Smooth muscle cell of the brain vasculature (primary cell): ENCODE results near the gene CDK16.

Source experiments
- DNase-seq: peaks from one replicate; pipeline ENCODE4 v3.0.0-alpha.2; 2012; ENCODE audit warnings: low read depth, low spot score

The CDK16 gene

DNA sequence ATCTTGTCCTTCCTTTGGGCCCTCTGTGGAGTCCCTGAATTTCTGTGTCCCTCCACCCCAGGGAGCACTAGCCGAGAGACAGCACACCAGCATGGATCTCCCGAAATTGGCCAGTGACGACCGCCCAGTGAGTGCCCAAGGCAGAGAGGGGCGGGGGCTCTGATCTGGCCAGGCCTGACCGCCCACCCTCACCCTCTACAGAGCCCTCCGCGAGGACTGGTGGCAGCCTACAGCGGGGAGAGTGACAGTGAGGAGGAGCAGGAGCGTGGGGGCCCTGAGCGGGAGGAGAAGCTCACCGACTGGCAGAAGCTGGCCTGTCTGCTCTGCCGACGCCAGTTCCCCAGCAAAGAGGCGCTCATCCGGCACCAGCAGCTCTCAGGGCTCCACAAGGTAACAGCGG lies 33.2 kb upstream of the CDK16 start:
- no peak for DNase-seq

DNA sequence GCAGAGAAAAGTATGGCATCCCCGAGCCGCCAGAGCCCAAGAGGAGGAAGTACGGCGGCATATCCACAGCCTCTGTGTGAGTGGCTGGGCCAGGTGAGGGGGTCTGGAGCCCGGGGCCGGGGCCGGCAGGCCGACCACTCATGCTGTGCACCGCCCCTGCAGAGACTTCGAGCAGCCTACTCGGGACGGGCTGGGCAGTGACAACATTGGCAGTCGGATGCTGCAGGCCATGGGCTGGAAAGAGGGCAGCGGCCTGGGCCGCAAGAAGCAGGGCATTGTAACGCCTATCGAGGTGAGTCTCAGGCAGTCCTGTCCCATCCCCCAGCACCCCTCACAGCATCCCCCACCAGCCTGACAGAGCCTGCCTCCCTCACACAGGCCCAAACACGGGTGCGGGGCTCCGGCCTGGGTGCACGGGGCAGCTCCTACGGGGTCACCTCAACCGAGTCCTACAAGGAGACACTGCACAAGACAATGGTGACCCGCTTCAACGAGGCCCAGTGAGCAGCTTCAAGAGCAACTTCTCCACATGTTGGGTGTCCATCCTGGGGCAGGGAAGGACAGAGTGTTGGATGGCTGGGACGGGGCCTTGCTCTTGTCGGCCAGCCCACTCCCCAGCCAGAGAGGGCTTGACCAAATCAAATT lies 32.3 kb upstream of the CDK16 start:
- no peak for DNase-seq

DNA sequence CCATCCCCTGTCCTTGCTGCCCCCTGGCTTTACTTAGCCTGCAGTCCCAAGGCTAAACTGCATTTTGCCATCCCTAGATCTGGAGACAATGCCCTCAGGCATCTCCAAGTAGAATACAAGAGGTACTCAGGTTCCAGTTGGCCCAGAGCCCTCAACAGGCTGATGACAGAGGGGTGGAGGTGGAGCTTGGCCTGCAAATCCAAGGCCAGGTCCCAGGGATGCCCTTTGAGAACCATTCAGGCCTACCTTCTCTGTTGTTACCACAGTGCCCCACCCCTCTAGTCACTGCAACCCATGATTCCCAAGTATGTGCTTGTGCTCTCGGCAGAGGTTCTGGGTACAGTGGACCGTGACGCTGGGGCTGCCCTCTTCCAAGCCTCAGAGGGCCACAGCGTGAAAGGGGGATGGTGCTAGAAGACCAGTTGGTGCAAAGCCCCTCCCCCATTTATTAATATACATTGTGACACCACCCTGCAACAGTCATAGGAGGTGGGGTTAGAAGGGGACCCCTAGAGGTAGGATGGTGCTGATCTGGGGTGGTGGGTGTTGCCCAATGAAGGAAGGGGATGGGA lies 31.3 kb upstream of the CDK16 start:
- DNase-seq = no peak

DNA sequence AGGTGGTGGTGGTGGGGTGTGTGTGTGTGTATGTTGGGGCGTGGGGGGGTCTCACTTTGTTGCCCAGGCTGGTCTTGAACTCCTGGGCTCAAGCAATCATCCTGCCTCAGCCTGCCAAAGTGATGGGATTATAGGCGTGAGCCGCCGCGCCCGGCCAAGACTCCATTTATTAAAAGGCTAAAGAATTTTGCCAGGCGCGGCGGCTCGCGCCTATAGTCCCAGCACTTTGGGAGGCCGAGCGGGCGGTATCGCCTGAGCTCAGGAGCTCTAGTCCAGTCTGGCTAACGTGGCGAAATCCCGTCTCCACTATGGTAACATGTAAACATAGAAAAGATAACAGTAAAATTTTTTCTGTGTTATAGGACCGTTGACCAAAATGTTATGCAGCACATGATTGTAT lies 28.6 kb upstream of the CDK16 start:
- no peak for DNase-seq

DNA sequence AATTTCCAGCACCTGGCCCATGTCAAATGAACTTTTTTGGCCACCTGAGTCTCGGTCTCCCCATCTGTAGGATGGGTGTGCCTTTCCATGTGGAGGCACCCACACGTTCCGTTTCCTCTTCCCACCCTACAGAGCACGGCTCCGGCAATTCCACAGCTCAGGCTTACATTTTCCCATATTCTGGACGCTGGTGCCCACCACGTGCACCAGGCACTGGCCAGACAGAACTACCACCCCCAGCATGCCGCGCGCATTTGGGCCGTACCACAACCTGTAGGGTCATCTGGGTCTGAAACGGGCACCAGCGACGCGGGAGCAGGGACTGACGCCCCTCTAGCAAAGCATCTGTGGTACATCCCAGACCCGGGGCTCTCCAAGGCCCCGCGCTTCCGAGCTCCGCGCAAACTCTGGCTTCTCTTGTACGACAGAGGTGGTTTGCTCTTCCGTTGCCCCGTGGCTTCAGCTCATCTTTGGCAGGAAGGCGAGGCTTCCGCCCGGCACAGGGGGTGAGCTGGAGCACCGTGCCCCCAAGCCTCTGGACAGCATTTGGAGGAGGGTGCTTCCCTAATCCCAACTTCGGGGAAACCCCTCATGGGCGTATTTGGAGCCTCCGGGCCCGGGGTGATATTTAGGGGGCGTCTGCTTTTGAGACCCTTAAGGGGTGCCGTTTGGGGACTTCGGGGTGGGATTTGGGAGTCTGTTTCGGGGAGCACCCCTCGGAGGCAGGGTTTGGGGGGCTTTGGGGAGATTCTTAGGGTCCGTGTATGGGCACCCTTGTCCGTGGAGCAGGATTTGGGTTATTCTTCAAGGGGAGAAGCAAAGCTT lies 27.8 kb upstream of the CDK16 start:
- DNase-seq = peak; percentile 68

DNA sequence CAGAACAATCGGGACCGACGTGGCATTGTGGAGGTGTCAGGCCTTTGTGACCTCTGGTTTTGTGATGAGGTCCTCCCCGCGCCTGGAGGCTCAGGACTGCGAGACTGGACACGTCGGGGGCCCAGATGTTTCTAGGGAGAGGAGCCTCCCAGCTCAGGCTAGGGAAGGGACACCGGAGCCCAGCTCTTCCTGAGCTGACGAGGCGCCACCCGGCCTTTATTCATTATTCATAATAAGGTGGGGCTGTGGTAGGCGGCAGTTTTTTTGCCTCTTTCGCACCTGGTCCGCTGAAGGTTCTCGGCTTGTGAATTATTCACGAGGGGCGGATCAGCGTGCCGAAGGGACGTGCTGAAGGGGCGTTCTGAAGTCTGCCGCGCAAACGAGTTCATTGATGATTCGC lies 27.1 kb upstream of the CDK16 start:
- DNase-seq = no peak

DNA sequence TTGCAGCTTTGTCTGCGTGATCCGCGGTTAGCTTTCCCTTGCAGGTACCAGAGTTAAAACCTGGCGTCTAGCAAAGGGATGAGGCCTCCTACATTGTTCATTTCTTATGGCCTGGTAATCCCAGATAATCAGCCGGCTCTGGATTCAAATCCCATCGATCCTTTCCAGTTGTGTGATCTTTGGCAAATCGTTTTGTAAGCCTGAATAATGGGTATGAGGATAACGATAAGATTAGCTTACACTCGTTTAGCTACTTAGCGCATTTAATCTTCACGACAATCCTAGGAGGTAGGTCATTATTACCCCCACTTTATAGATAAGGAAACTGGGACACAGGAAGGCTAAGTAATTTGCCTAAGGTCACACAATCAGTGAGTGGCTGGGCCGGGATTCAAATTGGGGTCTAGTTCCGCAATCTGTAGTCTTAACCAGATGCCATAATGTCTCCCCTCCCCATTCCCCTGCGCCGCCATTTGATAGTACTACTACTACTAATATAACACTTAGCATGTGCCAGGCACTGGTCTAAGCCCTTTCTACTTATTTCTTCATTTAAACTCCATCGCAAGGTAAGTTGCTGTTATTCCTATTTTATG lies 26.6 kb upstream of the CDK16 start:
- no peak for DNase-seq

DNA sequence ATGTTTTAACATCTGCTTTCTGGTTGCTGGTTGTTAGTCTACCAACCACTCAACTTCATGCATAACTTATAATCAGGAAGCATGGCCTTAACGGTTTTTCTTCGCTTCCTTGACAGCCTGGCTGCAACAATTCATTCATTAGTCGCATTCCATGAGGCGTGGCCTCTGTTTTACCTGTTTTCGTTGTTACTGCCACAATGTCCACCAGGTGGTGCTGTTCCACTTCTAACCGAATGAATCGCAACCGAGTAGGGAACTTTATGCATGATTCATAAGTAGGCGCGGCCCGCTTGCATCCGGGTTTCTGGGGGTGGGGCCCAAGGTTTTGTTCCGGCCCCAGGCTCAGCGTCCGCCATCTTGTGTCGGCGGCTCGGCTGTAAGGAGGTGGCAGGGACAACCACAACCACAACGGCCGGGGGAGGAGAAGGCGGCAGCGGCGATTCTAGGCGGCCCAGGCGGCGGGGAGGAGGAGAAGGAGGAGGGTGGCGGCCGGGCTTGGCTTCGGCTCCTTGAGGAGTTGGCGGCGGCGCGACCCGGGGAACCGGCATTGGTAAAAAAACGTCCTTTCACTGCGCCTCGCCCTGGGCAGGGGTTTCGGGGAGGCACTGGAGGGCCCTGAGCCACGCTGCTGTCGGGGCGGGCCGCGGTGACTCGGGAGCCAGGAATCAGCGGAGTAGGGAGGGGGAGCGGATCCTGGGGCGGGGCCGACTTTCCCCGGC lies 24.8 kb upstream of the CDK16 start, which contains the start of gene UBA1:
Gene UBA1, plus strand, starts transcription at position 355 of the 719 bp plus-strand sequence. CDS start 4,974 bp downstream, outside the sequence.
- DNase-seq = peak; percentile 93

DNA sequence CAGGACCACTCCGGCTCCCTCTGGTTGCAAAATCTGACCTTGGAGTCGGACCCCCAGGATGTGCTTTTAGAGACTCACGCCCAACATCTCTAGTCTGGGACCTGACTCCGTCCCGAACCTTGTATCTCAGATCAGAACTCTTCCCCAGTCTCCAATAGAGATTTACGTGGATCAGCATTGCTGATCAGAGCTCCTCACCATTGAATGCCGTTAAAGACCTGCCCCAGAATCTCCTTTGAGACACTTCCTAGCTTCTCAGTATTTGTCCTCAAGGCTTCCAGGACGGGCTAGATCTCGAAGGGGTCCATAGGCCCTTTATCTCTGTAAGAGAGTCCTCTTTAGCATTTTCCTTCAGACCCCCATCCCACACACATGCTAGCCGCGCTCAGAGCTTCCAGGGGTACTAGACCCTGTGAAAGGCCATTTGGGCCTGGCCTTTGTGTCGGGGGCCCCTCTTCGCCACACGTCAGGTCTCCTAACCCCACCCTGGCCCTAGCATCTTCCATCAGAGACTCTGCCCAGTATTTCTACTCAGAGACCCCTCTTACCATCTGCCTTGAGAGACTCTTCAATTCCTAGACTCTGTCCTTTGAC lies 24.2 kb upstream of the CDK16 start:
- no peak for DNase-seq

DNA sequence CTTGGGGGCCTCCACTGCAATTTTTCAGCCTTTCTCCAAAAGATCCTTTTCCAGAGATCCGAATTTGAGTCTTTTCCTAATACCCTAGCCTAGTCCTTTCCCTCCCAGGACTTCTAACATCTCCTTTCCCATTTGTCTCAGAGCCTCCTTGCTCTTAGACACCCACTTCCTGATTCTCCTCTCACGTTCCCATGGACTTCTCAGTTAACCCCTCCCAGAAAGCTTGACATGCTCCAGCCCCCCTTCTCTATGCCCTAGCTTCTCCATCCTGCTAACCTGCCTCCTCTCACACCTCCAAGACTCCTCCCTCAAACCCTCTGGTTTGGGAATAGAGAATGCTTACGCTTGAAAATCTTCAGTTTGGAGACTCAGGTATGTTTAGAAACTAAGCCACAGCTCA lies 22.4 kb upstream of the CDK16 start:
- DNase-seq = no peak

DNA sequence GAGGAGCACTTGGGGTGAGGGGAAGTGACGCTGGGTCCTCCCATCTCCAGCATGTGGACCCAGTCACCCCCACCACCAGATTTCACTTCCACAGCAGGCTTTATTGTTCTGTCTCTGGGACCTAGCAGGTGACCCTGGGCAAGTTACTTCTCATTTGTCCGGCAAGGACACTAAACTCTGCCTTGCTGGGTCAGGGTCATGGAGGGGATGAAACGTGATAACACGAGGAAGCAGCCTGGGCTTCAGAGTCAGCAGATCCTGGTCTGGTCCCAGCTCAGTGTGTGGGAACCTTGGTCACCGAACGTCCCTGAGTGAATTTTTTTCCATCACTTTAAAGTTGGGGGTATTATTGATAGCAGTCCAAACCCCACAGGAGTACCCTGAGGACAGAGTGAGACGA lies 21.0 kb upstream of the CDK16 start:
- no peak for DNase-seq

DNA sequence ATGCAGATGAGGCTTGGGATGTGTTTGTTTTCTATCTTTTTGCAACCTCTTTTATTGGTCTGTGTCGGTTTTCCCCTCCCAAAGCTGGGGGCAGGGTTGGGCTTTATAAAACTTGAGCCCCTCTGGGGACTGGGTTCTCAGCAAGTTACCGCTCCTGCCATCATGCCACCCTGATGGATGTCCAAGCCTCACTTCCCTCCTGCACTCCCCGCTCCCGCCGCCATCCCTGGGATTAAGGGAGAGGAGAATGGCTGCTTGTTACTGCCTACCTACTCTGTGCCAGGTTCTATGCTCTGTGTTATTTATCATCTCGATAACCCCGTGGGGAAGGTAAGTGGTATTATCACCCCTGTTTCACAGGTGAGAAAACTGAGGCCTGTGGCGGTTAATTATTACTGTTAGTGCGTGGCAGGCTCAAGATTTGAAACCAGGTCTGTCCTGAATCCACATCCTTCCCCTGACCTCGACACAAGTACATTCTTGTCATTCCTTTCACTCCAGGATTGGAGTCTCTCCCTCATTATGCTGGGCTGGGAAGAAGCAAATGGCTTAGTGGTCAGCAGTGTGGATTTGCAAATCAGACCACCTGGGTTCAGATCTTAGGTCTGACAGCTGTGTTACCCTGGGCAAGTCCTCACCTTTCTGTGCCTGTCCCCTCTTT lies 20.3 kb upstream of the CDK16 start:
- no peak for DNase-seq

DNA sequence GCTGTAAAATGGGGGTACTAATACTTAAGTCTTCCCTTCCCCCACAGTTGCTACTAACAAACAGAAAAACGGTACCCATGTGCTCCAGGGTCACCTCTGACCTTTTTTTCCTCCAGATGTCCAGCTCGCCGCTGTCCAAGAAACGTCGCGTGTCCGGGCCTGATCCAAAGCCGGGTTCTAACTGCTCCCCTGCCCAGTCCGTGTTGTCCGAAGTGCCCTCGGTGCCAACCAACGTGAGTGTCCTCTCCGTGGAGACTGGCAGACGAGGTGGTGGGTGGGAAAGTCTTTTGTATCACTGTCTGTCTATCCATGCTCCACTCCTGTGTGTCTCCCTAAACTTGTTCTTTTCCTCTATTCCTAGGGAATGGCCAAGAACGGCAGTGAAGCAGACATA lies 19.8 kb upstream of the CDK16 start:
- no peak for DNase-seq

DNA sequence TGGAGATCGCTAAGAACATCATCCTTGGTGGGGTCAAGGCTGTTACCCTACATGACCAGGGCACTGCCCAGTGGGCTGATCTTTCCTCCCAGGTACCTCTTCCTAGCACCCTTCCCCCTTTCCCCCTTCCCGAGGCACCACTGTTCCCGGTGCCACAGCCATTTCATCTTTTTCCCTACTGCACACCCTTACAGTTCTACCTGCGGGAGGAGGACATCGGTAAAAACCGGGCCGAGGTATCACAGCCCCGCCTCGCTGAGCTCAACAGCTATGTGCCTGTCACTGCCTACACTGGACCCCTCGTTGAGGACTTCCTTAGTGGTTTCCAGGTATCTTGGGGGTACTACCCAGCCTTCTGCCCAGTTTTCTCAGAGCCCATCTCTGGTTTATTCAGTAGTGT lies 19.2 kb upstream of the CDK16 start:
- DNase-seq = no peak

DNA sequence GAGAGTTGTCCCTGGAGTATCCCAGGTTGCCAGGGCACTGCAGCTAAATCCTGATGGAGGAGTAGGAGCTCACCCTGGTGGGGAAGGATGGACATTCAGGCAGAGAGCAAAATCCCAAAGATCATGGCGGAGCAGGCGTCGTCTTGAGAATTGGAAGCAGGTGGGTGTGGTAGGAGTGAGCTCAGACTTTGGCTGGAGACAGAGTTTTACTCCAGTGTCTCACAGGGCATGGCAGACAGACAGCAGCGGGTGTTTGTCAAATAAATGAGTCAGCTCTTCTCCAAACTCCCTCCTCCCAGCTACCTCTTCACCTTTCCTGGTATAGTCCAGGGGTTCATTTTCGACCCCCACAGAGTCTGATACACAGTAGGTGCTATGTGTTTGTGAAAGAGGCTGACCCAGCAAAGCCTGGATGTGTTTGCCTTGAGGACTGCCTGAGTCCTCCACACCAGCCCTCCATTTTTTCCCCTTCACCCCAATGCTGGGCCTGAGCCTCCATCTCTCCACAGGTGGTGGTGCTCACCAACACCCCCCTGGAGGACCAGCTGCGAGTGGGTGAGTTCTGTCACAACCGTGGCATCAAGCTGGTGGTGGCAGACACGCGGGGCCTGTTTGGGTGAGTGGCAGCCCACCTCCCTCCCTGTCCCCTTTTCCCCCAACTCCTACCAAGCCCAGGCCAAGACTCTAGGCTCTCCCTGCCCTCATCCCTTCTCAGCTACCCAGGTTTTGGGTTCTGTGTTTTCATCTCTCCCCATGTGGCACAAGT lies 17.9 kb upstream of the CDK16 start:
- DNase-seq = no peak

DNA sequence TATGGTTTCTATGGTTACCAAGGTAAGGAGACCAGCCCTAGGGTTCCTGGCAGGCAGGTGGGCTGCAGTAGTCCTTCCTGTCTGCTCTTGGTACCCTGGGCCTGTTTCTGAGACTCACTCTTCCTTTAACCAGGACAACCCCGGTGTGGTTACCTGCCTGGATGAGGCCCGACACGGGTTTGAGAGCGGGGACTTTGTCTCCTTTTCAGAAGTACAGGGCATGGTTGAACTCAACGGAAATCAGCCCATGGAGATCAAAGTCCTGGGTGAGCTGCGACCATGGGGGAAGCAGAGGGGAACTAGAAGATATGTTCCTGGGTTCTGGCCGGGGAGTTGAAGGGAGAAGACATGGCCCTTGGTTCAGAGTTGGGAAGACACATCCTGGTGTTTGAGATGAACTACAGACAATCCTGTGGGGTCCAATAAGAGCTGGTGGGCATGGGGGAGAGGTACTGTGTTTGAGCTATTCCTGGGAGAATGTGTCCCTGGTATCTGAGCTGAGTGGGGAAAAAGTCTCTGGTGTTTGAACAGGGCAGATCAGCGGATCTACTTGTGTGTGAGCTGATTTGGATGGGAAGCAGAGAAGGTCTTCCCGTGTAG lies 17.0 kb upstream of the CDK16 start:
- DNase-seq = no peak

DNA sequence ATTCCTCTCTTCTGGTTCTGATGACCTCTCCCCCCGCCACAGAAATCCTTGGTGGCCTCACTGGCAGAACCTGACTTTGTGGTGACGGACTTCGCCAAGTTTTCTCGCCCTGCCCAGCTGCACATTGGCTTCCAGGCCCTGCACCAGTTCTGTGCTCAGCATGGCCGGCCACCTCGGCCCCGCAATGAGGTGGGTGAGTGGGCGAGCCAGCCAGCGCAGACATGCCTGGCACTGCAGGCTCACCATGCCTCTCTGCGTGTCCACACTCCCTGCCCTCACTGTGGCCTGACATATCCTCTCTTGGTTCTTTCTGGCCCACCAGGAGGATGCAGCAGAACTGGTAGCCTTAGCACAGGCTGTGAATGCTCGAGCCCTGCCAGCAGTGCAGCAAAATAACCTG lies 16.2 kb upstream of the CDK16 start:
- no peak for DNase-seq

DNA sequence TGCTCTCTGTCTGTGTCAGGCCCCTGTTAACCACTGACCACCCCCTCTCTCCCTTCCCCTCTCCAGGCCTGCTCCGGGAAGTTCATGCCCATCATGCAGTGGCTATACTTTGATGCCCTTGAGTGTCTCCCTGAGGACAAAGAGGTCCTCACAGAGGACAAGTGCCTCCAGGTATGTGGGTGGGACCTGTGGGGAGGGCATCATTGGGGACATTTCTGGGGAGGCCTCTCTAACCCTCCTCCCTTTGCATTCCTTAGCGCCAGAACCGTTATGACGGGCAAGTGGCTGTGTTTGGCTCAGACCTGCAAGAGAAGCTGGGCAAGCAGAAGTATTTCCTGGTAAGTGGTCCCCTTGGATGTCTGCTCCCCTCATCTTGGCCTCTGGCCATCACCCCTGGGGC lies 15.6 kb upstream of the CDK16 start:
- no peak for DNase-seq

DNA sequence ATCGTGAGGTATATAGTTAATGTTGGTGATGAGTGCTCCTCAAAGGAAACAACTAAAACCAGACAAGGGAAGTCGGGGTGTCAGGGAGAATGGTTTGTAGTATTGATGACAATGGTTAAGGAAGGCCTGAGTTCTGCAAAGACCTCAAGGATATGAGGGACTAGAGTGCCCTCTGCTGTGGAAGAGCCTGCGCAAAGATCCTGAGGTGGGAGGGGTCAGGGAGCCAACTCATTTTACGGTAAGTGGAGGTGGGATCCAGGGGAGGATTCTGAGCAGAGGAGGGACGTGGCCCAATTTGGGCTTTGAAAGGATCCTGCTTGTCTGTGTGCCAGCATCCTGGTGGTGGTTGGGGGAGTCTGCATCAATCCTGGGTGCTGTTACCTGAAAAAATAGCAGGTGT lies 13.5 kb upstream of the CDK16 start:
- DNase-seq = no peak

DNA sequence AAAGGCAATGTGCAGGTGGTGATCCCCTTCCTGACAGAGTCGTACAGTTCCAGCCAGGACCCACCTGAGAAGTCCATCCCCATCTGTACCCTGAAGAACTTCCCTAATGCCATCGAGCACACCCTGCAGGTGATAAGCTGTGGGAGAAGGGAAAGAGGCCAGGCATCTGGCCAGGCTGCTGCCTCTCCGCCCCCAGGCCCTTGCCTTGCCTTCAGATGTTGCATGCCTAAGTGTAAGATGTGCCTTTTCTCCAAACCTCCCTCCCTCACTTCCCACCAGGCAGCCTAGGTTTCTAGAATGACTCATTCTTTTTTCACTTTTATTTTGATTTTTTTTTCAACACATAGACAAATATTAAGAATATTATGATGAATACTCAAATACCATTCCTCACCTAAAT lies 12.2 kb upstream of the CDK16 start:
- DNase-seq = no peak
